GM12891 (cell line): Measurements from ENCODE around the gene RBCK1.
A peak's percentile ranks its signal among the peaks of the same experiment; 100 is the strongest.
"Not testable (repeated sequence)": the region's sequence is repeated elsewhere in the genome, so short reads cannot be mapped to it uniquely, and the experiment has no call there.

Source experiments
- DNase-seq: peaks from one replicate; pipeline ENCODE4 v3.0.0; 2011; ENCODE audit warnings: low spot score; ENCODE audit not compliant: insufficient read length
- FAIRE-seq: peaks from 2 replicates; lab custom pipeline; 2011; peaks lifted over from hg19 to GRCh38; lab: Jason Lieb, UNC
- PAX5 ChIP-seq: IDR thresholded peaks from 2 replicates; pipeline ENCODE4 v1.6.1; 2011; ENCODE audit warnings: low read length, moderate library complexity, mild to moderate bottlenecking; ENCODE audit not compliant: insufficient read depth, severe bottlenecking
- POLR2A ChIP-seq: IDR thresholded peaks from 2 replicates; pipeline ENCODE4 v1.6.1; 2011; ENCODE audit warnings: low read depth, low read length, control low read depth
- POLR2AphosphoS5 ChIP-seq: IDR thresholded peaks from 2 replicates; pipeline ENCODE4 v1.6.1; 2011; ENCODE audit warnings: low read depth, low read length, control low read depth
- POU2F2 ChIP-seq: IDR thresholded peaks from 2 replicates; pipeline ENCODE4 v1.6.1; 2011; ENCODE audit warnings: low read depth, mild to moderate bottlenecking, control low read depth, low read length, moderate library complexity
- SPI1 ChIP-seq: IDR thresholded peaks from 2 replicates; pipeline ENCODE4 v1.6.1; 2011; ENCODE audit warnings: low read depth, low read length, control low read depth
- TAF1 ChIP-seq: IDR thresholded peaks from 2 replicates; pipeline ENCODE4 v1.6.1; 2011; ENCODE audit warnings: low read depth, low read length, control low read depth

RBCK1 gene

DNA sequence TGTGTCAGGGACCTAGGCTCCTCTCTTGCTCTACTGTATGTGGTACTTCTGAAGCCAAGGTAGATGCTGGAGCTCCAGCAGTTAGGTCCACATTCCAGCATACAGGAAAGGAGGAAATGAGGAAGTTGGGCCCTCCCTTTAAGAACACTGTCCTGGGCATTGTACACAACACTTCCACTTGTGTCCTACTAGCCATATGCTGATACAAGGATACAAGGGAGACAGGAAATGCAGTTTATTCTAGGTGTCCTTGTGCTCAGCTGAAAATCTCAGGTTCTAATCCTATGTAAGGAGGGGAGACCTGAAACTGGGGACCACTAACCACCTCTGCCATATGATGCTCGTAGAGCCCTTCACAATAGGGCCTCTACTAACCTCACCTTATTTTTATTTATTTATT, 23.4 kb upstream of the RBCK1 start:
- DNase-seq (no peak), FAIRE-seq (peak; percentile 20)
- TF ChIP-seq PAX5, result no peak
- TF ChIP-seq TAF1, result no peak
- TF ChIP-seq SPI1, result no peak
- TF ChIP-seq POLR2AphosphoS5, result no peak
- no peak for TF ChIP-seq POLR2A
- TF ChIP-seq POU2F2, result no peak

DNA sequence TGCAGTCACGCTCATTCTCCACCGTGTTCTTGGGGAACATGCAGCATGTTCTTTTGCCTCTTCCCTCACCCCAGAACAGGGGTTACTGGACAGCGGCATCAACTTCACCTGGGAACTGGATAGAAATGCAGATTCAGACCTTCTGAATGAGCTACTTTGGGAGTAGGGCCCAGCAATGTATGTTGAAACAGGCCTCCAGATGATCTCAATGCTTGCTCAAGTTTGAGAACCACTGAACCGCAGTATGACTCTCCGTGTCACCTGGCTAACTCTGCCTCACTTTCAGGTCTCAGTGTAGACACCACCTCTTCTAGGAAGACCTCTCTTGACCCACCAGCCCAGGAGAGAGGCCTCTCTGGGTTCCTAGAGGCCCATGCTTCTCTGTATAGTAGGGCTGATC, 22.7 kb upstream of the RBCK1 start:
- TF ChIP-seq POU2F2 (no peak), POLR2AphosphoS5 (no peak), TAF1 (no peak), SPI1 (no peak), POLR2A (no peak), PAX5 (no peak)
- FAIRE-seq (peak; percentile 20), DNase-seq (no peak)

DNA sequence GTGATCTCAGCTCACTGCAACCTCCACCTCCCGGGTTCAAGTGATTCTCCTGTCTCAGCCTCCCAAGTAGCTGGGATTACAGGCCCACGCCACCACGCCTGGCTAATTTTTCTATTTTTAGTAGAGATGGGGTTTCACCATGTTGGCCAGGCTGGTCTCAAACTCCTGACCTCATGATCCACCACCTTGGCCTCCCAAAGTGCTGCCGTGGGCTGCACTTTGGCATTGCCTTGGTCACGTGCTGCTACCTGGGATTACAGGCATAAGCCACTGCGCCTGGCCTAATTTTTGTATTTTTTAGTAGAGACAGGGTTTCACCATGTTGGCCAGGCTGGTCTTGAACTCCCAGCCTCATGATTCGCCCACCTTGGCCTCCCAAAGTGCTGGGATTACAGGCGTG, 21.5 kb upstream of the RBCK1 start:
- FAIRE-seq, result not testable (repeated sequence)

GRCh38 chr20:387520-387919, 20.6 kb upstream of the RBCK1 start:
- DNase-seq (no peak), FAIRE-seq (no peak)
- TF ChIP-seq POLR2AphosphoS5 (no peak), SPI1 (no peak), POLR2A (no peak), POU2F2 (no peak), TAF1 (no peak), PAX5 (no peak)

More for the DNA sequence above, 21.5 kb upstream of the RBCK1 start:
- not testable (repeated sequence) for DNase-seq

DNA sequence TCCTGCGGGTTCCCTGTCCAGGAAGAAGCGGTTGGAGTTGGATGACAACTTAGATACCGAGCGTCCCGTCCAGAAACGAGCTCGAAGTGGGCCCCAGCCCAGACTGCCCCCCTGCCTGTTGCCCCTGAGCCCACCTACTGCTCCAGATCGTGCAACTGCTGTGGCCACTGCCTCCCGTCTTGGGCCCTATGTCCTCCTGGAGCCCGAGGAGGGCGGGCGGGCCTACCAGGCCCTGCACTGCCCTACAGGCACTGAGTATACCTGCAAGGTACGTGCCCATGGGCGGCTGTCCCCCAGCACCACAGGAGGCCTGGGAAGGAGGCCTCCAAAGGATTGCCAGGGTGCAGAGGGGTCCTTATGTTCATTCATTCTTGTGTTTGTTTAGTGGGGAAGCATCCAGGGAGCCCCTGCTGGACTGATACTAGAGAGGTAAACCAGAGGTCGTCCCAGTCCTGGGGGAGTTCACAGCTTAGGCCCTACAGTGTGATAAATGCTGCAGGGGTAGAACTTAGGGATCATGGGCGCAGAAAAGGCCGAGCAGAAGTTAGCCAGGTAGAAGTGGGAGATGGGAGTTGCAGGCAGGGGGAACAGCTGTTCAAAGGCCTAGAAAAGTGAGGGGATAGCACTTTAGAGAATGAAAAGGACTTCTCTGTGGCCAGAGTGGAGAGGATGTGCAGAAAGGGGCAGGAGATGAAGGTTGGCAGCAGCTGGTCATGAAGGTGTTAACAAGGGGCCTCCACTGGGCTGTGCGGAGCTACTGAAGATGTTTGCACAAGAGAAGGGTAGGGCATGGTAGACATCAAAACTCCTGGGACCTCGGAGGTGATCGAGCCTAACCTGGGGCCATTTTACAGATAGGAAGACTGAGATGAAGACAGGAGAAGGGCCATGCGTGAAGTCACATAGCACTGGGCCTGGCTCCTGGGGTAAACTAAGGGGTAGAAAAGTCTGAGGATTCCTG, 19.8 kb upstream of the RBCK1 start:
- FAIRE-seq (no peak), DNase-seq (no peak)
- TF ChIP-seq SPI1 (no peak), POU2F2 (no peak), POLR2A (no peak), PAX5 (no peak), POLR2AphosphoS5 (no peak), TAF1 (no peak)

DNA sequence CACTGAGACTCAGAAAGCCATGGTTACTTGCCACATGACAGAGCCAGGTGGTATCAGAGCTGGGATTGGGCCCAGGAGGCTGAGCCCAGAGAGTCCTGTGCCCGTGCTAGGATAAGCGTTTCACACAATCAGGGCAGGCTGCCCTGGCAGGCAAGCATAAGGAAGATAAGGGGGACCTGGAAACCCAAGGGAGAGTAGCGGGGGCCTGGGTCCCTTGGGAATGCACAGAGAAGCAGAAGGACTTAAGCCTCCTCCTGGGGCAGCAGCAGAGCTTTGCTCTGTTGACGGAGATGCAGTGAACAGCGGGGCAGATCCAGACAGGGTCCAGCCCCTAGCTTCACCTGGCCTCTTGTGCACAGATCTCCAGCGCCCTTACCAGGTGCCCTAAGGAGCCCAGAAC, 18.9 kb upstream of the RBCK1 start:
- DNase-seq, result no peak
- no peak for TF ChIP-seq SPI1
- no peak for TF ChIP-seq POLR2AphosphoS5
- no peak for TF ChIP-seq POLR2A
- no peak for TF ChIP-seq POU2F2
- TF ChIP-seq PAX5, result no peak
- TF ChIP-seq TAF1, result no peak

GRCh38 chr20:391041-391711, 16.9 kb upstream of the RBCK1 start:
- FAIRE-seq (no peak), DNase-seq (no peak)
- TF ChIP-seq SPI1 (no peak), PAX5 (no peak), POU2F2 (no peak), POLR2AphosphoS5 (no peak)

More for the DNA sequence above, 18.9 kb upstream of the RBCK1 start:
- FAIRE-seq, result no peak

DNA sequence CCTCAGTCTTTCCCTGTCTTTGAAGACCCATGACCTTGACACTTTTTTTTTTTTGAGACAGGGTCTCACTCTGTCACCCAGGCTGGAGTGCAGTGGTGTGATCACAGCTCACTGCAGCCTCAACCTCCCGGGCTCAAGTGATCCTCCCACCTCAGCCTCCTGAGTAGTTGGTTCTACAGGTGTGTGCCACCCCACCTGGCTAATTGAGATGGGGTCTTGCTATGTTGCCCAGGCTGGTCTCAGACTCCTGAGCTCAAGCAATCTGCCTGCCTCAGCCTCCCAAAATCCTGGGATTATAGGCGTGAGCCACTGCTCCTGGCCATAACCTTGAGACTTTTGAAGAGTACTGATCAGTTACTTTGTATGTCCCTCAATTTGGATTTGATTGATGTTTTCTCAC, 14.8 kb upstream of the RBCK1 start:
- DNase-seq, FAIRE-seq: not testable (repeated sequence)

- FAIRE-seq, result no peak
Observed at GRCh38 chr20:396252-396618, 11.9 kb upstream of the RBCK1 start.

More at GRCh38 chr20:396252-396618, 11.9 kb upstream of the RBCK1 start:
- no peak for DNase-seq
- TF ChIP-seq TAF1 (no peak), PAX5 (no peak), POLR2AphosphoS5 (no peak), POU2F2 (no peak), SPI1 (no peak), POLR2A (no peak)
